SK-N-MC (cell line): ENCODE data around the gene TMEM181.

Source experiments
- DNase-seq: peaks from one replicate; pipeline ENCODE4 v3.0.0-alpha.2; 2011; ENCODE audit warnings: low read depth, low spot score
- H3K27ac ChIP-seq: fragments of 200-600 bp; sonication (generic); 2 replicates; pipeline ENCODE4 v1.5.1; 2016; ENCODE audit warnings: mixed run types
- H3K36me3 ChIP-seq: fragments of 200-600 bp; sonication (generic); 2 replicates; pipeline ENCODE4 v1.6.1; 2017; ENCODE audit warnings: antibody characterized with exemption, low read length, mixed read lengths; ENCODE audit not compliant: insufficient read depth
- H3K4me3 ChIP-seq: fragments of 200-600 bp; sonication (generic); 2 replicates; pipeline ENCODE4 v1.5.1; 2016
- H3K9ac ChIP-seq: fragments of 200-600 bp; sonication (generic); 2 replicates; pipeline ENCODE4 v1.8.0; 2017; ENCODE audit warnings: mixed run types, mixed read lengths; ENCODE audit not compliant: insufficient read length
- H3K9me3 ChIP-seq: fragments of 200-600 bp; sonication (generic); 2 replicates; pipeline ENCODE4 v1.6.1; 2017; ENCODE audit warnings: low read depth, mild to moderate bottlenecking, antibody characterized with exemption, low read length, moderate library complexity, mixed read lengths
- EZH2 ChIP-seq: fragments of 200-600 bp; sonication (generic); IDR thresholded peaks from one replicate; pipeline ENCODE4 v1.6.1; 2017; ENCODE audit warnings: antibody characterized with exemption
- FOXP2 ChIP-seq: optimal IDR thresholded peaks from 2 replicates; pipeline ENCODE3; 2011; ENCODE audit warnings: mild to moderate bottlenecking, moderate library complexity; ENCODE audit not compliant: insufficient read depth; ENCODE audit errors: extremely low read length, control extremely low read depth
- POLR2AphosphoS5 ChIP-seq: IDR thresholded peaks from 2 replicates; pipeline ENCODE4 v1.6.1; 2012; ENCODE audit warnings: mild to moderate bottlenecking, low read depth, low read length, borderline replicate concordance

The TMEM181 gene

GRCh38 chr6:158565482-158566040 is 5.7 kb downstream of the TMEM181 start:
- Histone ChIP-seq H3K4me3 (no peak overlapping the region), H3K9ac (no peak overlapping the region), H3K9me3 (no peaks in the 10 kb centered on the region), H3K36me3 (no peaks in the 10 kb centered on the region), H3K27ac (no peak overlapping the region)
- TF ChIP-seq EZH2 (no peak), FOXP2 (no peak), POLR2AphosphoS5 (no peak)
- DNase-seq, result no peak

- no peak overlapping the region for H3K9ac ChIP-seq
- no peaks in the 10 kb centered on the region for H3K9me3 ChIP-seq
- TF ChIP-seq POLR2AphosphoS5 (no peak), EZH2 (no peak), FOXP2 (no peak)
These were observed 6.4 kb downstream of the TMEM181 start for GRCh38 chr6:158566207-158566818.

GRCh38 chr6:158567152-158567551 is 7.3 kb downstream of the TMEM181 start:
- Histone ChIP-seq H3K27ac (no peak overlapping the region), H3K9me3 (no peaks in the 10 kb centered on the region), H3K4me3 (no peak overlapping the region), H3K36me3 (no peaks in the 10 kb centered on the region; the same call in 1 of the 2 replicates), H3K9ac (no peak overlapping the region)
- no peak for DNase-seq
- TF ChIP-seq FOXP2 (no peak), EZH2 (no peak), POLR2AphosphoS5 (no peak)

More at GRCh38 chr6:158566207-158566818, 6.4 kb downstream of the TMEM181 start:
- H3K36me3 ChIP-seq, result no peaks in the 10 kb centered on the region; the same call in 1 of the 2 replicates
- no peak overlapping the region for H3K4me3 ChIP-seq
- DNase-seq, result no peak
- no peak overlapping the region for H3K27ac ChIP-seq

GRCh38 chr6:158567871-158568401 is 8.0 kb downstream of the TMEM181 start:
- no peak for DNase-seq
- Histone ChIP-seq H3K9ac (no peak overlapping the region), H3K27ac (no peak overlapping the region), H3K9me3 (no peaks in the 10 kb centered on the region), H3K36me3 (no peaks in the 10 kb centered on the region; the same call in 1 of the 2 replicates), H3K4me3 (no peak overlapping the region)
- TF ChIP-seq POLR2AphosphoS5 (no peak), FOXP2 (no peak), EZH2 (no peak)

- no peak overlapping the region for H3K27ac ChIP-seq
- H3K4me3 ChIP-seq, result no peak overlapping the region
- no peak for DNase-seq
- H3K9me3 ChIP-seq, result no peaks in the 10 kb centered on the region
- TF ChIP-seq FOXP2 (no peak), EZH2 (no peak), POLR2AphosphoS5 (no peak)
- no peak overlapping the region for H3K9ac ChIP-seq
- no peaks in the 10 kb centered on the region; the same call in 1 of the 2 replicates for H3K36me3 ChIP-seq
These were observed 8.7 kb downstream of the TMEM181 start for GRCh38 chr6:158568549-158568948.

- no peak for TF ChIP-seq POLR2AphosphoS5
- TF ChIP-seq EZH2, result no peak
- TF ChIP-seq FOXP2, result no peak
- no peak overlapping the region for H3K4me3 ChIP-seq
- DNase-seq, result no peak
- H3K9ac ChIP-seq, result no peak overlapping the region
- H3K36me3 ChIP-seq, result peaks cover 4% of the 10 kb centered on the region; the same call in 1 of the 2 replicates
- no peak overlapping the region for H3K27ac ChIP-seq
- no peaks in the 10 kb centered on the region for H3K9me3 ChIP-seq
These were observed 9.1 kb downstream of the TMEM181 start for GRCh38 chr6:158569036-158569435.

- no peak overlapping the region for H3K4me3 ChIP-seq
- no peak for DNase-seq
- peaks cover 17% of the 10 kb centered on the region; the same call in 1 of the 2 replicates for H3K36me3 ChIP-seq
- H3K27ac ChIP-seq, result no peak overlapping the region
- no peak overlapping the region for H3K9ac ChIP-seq
- TF ChIP-seq FOXP2 (no peak), EZH2 (no peak), POLR2AphosphoS5 (no peak)
- no peaks in the 10 kb centered on the region for H3K9me3 ChIP-seq
These were observed 10.7 kb downstream of the TMEM181 start for GRCh38 chr6:158570681-158570962.

GRCh38 chr6:158571826-158572652 is 12.1 kb downstream of the TMEM181 start:
- Histone ChIP-seq H3K9ac (no peak overlapping the region), H3K27ac (no peak overlapping the region), H3K9me3 (no peaks in the 10 kb centered on the region), H3K4me3 (no peak overlapping the region), H3K36me3 (peaks cover 30% of the 10 kb centered on the region)
- DNase-seq, result no peak
- TF ChIP-seq POLR2AphosphoS5, result no peak
- TF ChIP-seq FOXP2, result no peak
- TF ChIP-seq EZH2, result no peak
